Measurements from ENCODE around the gene MAPKAPK3.

The MAPKAPK3 gene

DNA sequence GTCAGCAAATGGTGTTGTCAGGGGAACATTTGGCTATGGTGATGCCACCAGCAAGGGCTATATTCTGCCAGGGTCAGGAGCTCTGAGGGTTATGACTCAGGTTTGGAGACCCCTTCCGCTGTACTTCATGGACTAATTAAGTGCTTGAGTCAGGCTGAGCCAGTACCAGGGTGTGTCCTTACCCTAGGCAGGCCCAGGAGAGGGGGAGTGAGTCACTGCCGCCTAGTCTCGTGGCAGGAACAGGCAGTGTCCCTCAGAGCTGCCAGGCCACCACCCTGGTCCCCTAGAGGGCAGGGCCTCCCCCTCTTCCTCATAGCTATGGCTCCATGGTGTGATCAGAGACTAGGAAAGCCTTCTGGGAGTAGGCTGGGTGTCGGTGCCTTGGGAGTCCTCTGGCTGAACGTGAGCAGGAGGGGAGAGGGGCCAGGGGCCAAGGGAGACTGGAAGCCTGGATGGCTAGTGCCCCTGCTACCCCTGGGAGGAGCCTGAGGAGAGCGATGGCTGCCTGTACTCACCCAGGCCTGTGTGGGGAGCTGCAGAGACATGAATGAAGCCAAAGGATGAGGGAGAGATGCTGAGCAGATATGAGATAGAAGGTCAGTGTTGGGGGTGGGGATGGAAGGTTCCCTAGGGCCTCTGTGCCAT lies 10.6 kb downstream of the MAPKAPK3 start:
- DNase-seq (ENCODE audit: low spot score), result no peak

DNA sequence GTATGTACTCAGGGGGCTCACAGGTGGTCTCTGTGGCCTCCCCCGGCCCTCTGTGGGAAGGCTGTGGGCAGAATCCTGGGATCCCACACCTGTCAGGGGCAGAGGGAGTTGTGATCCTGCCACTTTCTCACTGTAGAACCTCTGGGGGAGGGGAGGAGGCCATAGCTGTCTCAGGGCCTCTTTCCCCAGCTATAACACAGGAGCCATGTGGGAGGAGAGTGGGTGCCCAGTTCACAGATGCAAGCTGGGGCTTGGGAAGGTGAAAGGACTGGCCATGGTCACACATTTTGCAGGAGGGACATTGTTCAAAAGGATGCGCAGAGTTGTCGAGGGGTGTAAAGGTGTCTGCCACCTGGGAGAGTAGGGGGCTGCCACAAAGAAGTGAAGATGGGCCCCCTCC lies 11.7 kb downstream of the MAPKAPK3 start:
- DNase-seq (ENCODE audit: low spot score), result no peak

DNA sequence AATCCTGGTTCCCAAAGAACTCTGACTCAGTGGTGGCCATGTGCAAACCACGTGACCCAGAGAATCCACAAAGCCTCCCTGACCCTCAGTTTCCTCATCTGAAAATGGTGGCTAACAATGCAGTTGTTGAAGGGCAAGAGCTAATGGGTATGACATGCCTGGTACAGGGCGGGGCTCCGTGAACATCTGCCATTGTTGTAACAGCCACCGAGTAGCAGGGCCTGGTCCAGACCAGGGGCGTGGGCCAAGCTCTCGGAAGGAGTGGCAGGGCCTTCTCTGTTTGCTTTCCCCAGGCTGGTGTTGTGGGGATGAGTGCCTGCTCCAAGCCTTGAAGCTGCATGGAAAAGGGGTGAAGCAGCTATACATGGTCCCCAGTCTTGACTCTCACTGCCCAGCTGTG lies 13.4 kb downstream of the MAPKAPK3 start:
- DNase-seq (ENCODE audit: low spot score), result no peak

DNA sequence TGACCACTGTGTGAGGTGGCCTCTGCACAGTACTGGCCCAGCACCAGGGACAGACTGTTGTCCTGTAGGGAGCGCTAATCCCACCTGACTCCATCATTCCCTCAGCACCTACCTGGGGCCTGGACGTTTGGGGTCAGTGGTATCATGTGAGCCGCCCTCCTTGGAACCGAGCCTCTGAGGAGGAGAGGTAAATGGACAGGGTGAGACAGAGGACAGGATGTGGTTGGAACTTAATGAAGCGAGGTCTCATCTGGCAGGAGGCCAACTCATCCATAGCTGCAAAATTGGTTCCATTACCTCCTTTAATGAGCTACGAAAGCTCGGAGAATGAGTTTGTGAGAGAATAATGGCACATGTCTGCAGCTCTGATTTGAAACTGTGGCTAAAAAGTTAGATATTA lies 13.9 kb downstream of the MAPKAPK3 start:
- no peak for DNase-seq (ENCODE audit: low spot score)

DNA sequence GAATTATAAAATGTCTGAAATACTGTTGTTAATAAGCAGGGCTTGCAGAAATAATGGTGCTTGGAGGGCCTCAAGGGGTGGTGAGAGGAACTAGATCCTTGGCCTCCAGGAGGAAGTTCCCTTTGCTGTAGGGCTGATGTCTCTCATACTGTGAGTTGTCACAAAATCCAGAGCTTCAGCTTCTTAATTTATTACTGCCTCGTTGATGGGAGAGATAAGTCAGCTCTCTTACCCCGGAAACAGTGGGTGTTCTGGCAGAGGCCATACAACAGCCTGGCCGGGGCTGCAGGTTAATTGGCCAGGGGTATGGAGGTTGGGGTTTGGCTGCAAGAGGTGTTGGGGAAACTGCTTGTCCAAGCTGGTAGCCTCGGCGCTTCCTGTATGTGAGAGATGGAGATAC lies 15.5 kb downstream of the MAPKAPK3 start:
- no peak for DNase-seq (ENCODE audit: low spot score)

DNA sequence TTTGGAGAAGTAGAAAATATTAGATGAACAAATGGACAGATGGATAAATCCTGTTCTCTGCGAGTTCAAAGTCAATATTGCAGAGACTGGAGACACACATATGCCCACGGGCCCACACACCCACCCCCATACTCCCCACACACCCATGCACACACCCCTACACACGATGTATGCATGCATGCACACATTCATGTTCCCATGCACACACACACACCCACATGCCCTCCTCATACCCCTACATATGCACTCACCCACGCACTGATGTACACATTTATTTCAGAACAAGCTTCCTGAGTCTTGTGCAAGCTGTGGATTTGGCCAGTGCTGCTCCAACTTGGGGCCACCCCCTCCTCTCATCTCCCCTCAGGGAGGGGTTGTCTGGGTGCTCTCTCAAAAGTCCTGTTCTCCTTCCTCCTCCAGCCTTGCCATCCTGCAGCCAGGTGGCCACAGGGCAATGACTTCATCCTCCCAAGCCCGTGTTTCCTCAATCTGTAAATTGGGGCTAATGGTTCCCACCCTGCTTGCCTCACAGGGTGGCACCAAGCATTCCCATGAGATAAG lies 16.4 kb downstream of the MAPKAPK3 start:
- no peak for DNase-seq (ENCODE audit: low spot score)

DNA sequence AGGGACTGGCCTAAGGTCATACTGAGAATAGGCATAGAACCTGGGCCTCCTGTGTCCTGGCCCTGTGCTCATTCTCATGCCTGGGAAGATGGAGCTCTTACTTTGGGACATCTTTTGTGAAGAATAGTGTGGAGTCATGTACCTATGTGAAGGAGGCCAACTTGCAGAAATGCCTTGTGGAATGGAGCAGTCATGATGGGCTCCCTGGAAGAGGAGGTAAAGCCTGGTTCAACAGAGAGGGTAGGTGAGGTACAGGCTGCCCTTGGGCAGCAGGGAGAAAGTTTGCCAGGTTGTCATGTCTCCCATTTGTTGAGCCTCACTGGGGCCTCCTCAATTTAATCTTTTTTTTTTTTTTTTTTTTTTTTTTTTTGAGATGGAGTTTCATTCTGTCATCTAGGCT lies 18.1 kb downstream of the MAPKAPK3 start:
- no peak for DNase-seq (ENCODE audit: low spot score)

DNA sequence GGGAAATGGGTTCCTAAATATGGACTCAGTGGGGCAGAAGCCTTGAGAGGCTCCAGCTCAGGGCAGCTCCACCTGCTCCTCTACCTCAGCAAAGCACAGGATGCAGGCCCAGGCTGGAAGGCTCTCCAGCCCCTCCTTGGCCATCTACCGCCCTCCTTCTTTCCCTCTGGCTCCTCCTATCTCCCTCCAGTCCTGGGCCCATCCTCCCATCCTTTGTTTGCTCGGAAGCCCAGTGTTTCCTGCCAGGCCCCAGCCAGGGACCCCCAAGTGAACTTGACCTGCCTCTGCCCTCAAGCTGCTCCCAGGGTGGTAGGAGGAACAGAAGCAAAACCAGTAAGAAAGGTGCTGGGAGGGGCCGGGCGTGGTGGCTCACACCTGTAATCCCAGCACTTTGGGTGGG lies 20.1 kb downstream of the MAPKAPK3 start:
- no peak for DNase-seq (ENCODE audit: low spot score)

DNA sequence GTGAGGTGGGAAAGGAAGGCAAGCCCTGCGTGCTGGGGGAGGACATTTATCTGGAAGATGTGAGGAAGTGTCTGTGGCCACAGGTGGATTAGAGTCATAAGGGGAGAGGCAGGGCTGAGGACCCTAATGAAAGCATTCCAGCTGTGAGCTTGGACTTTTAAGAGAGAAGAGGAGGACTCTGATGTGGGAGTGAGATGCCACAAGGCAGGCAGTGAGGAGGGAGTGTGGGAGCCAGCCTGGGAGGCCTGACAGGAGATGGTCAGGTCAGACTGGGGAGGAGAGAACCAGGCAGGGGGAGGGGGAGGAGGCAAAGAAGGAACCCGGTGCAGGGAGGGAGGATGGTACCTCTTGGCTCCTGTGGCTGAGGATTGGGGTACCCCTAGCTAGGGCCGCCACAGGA lies 21.0 kb downstream of the MAPKAPK3 start:
- no peak for DNase-seq (ENCODE audit: low spot score)

DNA sequence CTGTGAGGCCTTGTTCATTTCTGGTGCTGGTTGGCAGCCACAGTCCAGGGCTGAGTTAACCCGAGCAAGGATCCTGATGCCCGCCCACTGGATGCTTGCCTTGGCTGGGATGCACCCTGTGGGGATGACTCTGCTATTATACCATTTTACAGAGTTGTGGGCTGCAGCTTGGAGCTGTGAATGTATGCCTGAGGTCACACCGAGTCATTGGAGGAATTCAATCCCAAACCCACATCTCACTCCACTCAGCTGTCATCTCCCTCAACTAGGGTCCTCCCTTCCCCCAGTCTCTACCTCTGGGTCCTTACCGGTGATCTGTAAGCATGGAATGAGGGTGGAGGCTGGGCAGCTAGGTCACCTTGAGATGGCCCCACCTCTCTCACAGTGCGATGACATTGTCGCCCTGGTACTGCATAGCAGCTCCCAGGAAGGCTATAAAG lies 22.1 kb downstream of the MAPKAPK3 start:
- no peak for DNase-seq (ENCODE audit: low spot score)

DNA sequence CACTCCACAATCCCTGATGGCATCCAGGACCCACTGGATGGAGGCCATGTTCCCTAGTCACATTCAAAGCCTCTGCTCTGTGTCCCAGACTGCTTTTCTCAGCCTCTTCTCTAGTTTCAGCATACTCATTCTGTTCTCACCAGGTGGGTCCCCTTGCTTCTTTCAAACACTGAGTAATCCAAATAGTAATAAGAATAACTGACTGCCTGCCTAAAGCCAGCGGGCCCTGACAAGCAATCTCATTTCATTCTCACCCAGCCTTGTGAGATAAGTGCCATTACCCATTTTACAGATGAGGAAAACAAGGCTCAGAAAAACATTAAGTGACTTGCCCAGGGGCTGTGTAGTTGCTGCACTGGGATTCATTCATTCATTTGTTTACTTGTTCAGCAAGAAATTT lies 25.4 kb downstream of the MAPKAPK3 start:
- DNase-seq (ENCODE audit: low spot score), result no peak

DNA sequence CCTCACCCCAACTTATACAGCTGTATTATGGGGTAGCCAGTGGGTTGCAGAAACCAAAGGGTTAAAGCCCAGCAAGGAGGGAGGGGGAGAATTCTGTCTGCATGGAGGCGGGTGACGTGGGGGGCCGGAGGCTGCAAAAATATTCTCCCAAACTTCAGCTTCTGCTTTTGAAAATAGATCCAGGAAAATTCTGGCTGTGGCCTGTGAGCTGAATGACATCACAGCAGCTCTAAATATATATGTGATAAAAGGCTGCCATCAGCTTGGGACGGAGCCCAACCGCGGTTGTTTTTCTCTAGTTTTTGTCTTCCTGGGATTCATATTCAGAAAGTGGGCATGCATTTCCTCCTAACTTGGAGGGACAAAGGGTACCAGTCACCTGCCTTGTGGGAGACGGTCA lies 27.6 kb downstream of the MAPKAPK3 start:
- DNase-seq (ENCODE audit: low spot score), result no peak

DNA sequence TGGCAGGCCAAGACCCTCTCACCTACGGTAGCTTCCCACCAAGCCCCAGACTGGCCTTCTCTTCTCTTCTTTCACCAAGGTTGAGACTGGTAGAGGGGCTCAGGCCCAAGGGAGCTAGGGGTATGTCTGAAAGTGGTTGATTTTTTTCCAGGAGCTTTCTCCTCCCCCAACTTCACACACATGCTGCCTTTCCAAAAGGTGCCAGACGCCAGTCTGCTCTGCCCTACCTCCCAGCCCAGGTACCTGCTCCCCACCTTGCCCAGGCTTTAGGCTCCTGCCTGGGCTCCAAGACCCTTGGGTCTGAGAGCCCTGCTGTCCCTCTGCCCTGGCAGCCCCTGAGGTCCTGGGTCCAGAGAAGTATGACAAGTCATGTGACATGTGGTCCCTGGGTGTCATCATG lies 28.4 kb downstream of the MAPKAPK3 start:
- no peak for DNase-seq (ENCODE audit: low spot score)

DNA sequence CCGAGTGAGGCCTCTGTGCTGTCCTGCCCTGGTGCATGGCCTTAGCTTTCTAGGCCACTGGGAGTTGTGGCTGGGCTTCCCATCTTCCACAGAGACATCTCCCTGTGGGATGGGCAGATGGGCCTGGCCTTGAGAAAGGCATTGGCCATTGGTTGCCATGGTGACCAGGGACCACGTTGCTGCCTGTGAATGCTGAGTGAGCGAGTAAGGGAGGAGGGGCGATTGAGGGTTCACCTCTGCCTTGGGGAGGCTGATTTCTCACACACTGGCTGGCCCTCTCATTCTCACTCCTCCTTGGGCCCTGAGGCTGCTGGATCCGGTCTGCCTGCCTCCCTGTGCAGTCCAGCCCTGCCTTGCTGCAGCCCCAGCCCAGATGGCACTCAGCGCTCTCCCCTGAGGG lies 31.4 kb downstream of the MAPKAPK3 start:
- DNase-seq (ENCODE audit: low spot score), result no peak

DNA sequence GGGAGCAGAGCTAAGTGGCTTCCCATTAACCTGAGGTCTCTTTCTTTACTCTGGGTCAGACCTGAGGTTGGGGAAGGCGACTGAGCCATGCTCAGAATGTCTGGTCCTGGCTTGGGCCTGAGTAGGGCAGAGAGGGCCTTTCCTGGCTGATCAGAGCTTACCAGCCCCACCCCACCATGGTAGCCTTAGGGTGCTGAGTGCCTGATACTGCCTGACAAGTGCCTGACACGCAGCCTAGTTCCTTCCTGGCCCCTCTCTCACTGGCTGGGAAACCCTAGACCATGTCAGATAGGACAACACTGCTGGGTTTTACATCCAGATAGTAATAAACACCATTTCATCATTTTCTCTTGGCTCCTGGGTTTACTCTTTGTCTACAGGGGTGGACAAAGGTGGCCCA lies 32.0 kb downstream of the MAPKAPK3 start:
- no peak for DNase-seq (ENCODE audit: low spot score)

DNA sequence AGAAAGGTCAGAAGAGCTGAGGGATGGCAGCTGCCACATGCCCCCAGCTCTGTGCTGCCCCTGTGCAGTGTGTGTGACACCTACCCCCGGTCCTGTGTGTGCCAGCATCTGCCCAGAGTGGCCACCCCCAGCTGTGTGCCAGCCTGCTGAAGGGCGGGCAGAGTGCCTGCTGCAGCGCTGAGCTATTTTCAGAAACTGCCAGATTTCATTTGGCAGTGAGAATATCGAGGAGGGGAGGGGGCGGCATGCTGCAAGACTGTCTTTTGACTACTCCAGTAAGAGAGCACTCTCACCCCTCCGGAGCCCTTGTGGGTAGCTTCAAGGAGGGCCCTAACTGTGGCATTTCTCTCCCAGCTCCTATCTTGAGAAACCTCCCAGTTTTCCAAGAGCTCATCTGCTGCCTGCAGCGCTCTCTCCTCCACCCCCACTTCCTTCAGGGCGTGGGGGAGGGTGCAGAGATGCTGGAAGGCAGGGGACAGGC lies 32.5 kb downstream of the MAPKAPK3 start:
- DNase-seq (ENCODE audit: low spot score), result no peak

DNA sequence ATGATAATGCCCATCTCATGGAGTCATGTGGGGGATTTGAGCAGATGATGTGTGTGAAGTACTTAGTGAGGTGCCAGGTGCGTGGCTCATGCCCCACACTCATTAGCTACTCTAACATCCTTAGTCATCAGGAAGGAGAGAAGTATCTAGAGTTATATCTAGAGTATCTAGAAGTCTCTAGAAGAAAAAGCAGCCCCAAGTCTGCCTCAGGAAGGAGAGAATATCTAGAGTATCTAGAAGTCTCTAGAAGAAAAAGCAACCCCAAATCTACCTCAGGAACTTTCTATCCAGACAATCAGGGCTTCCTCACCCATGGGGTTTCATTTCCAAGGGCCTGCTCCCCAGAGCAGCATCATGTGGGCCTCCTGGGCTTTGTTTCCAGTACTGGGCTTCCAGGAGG lies 33.1 kb downstream of the MAPKAPK3 start:
- DNase-seq (ENCODE audit: low spot score), result no peak

DNA sequence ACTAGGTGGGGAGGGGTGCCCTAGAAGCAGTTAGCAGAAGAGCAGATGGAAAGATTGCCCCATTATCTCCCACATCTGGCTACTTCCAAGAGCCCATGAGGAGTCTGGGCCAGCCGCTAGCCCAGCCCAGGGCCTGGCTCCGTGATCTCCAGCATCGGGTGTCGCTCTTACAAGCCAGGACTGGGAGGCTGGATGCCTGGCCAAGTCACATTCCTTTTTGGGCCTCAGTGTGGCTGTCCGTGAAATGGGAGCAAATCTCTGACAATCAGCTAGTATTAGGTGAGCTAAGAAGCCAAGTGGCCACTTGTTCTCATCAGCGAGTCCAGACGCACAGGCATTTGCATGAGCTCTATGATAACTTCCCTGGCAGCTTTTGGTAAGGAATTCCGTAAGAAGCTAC lies 34.5 kb downstream of the MAPKAPK3 start:
- DNase-seq (ENCODE audit: low spot score), result no peak

DNA sequence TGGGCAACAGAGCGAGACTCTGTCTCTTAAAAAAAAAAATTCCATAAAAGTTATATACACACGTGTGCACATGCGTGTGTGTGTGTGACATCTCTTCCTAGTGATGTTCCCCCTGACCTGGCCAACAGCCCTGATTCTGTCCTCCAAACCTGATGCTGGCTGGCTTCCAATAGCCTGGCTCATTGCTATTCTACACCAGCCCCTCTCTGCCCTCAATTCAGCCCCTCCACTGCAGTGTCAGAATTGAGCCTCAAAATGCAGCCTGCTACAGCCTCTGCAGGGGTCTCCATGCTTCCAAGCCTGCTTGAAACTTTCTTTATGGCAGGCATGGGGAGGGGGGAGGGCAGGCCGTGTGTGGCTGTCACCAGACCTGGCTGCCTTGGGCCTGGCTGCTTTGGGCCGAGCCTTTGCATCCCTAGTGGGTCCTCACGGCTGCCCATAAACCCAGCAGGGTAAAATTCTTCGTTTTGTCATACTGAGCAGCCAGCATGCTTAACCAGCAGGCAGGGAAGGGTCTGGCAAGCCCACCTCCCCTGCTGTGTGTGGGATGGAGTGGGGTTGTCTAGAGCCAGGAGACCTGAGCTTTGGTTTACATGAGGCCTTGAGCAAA lies 35.1 kb downstream of the MAPKAPK3 start:
- DNase-seq (ENCODE audit: low spot score), result no peak

DNA sequence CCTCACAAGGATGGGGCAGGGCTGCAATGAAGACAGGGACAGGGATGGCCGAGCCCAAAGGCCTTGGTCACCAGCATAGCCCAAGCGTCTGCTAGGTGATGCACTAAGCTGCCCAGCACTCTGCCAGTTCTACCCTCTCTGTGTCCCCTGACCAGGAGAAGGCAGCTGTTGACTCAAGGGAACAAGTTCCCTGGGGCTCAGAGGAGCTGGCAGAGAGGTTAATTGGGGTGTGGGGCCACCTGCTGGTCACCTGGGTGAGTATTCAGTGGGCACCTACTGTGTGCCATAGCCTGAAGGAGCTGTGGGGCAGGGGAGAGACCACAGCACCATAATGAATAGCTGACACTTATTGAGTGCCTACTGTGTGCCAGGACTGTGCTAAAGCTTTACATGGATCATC lies 35.8 kb downstream of the MAPKAPK3 start:
- DNase-seq (ENCODE audit: low spot score), result peak; percentile 59

DNA sequence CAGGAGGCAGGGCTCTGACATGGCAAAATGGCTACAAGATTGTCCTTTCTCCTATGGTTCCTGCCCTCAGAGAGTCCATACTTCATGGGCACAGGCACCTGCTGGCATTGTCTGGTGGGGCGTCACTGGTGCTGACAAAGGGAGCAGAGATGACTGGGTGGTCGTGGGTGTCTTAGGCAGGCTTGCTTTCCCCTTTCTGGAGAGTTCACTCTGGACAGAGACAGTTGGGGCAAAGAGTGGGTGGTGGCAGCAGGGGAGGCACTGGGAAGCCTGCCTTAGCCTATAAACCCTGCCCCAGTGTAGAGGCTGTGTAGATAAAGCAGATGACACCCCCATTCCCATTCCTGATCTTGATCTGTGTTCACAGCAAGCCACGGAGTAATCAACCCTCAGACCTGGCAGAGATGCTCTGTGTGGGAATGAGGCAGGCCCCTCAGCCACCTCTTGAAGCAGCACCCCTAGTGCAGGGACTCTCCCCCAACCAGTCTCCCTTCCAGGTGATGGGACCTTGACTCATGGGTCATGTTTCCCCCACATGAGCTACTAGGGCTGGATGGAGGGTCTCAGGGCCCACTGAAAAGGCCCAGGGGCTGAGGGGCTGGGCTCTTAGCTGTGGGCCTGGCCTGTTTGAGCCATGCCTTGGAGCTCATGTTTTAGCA lies 37.1 kb downstream of the MAPKAPK3 start:
- no peak for DNase-seq (ENCODE audit: low spot score)

DNA sequence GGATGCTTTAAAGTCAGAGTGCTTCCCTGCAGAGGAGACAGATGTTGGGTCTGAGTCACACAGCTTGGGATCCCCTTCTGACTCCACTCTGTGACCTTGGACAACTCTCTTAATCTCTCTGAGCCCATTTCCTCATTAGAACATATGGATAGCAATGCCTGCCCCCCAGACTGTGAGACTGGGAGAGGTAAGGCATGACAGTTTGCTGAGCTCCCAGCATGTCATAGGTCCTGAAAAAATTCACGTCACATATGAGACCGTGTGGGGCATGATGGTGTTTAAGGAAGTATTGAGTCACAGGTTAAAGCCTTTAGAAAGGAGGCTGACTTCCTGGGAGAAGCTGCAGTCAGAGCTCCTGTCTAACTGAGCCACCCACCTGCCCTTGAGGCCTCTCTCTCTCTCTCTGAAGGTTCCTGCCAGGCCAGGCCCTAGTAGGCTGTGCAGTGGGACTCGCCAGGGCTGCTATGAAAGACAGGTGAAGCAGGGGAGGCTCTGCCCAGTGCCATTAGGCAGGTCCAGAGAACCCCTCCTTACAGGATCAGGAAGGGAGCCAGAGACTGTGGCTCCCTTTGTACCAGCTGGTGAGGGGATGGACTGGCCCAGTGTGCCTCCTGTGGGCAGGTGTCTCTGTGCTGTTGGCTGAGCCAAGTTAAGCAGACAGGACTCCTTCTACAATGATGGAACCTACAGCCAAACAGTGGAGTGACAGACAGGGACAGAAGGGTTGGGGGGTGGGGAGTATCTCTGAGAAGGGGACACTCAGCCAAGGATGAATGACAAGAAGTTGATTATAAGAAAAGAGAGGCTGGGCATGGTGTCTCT lies 38.3 kb downstream of the MAPKAPK3 start:
- DNase-seq (ENCODE audit: low spot score), result no peak
